Muscle layer of colon (tissue), 2 donors: ENCODE measurements around the gene NF2.
A peak's percentile ranks its signal among the peaks of the same experiment; 100 is the strongest.
"Not testable (repeated sequence)": the region's sequence is repeated elsewhere in the genome, so short reads cannot be mapped to it uniquely, and the experiment has no call there.

Source experiments
- H3K27ac ChIP-seq: one replicate; pipeline ENCODE4 v1.7.0; 2013; ENCODE audit warnings: low read depth, mild to moderate bottlenecking, low read length, moderate library complexity
- H3K27me3 ChIP-seq, 2 donors: one replicate each; pipeline ENCODE4 v1.7.0; 2013; ENCODE audit warnings: low read length in 2 of 2, mild to moderate bottlenecking in 2 of 2; ENCODE audit not compliant: insufficient read depth in 2 of 2, control insufficient read depth in 1 of 2
- H3K36me3 ChIP-seq: one replicate; pipeline ENCODE4 v1.7.0; 2013; ENCODE audit warnings: mild to moderate bottlenecking, low read length; ENCODE audit not compliant: insufficient read depth
- H3K4me1 ChIP-seq: one replicate; pipeline ENCODE4 v1.7.0; 2013; ENCODE audit warnings: mild to moderate bottlenecking, low read length; ENCODE audit not compliant: insufficient read depth
- H3K4me3 ChIP-seq, 2 donors: one replicate each; pipeline ENCODE4 v1.7.0; 2013; ENCODE audit warnings: low read length in 2 of 2, low read depth in 1 of 2, mild to moderate bottlenecking in 1 of 2, moderate library complexity in 1 of 2
- H3K9ac ChIP-seq: one replicate; pipeline ENCODE4 v1.7.0; 2013; ENCODE audit warnings: low read length
- H3K9me3 ChIP-seq: one replicate; pipeline ENCODE4 v1.7.0; 2013; ENCODE audit warnings: mild to moderate bottlenecking, low read length
- donor health status: abdominal sarcoma.
- donor health status: Adenocarcinoma of cecum.

NF2 gene

DNA sequence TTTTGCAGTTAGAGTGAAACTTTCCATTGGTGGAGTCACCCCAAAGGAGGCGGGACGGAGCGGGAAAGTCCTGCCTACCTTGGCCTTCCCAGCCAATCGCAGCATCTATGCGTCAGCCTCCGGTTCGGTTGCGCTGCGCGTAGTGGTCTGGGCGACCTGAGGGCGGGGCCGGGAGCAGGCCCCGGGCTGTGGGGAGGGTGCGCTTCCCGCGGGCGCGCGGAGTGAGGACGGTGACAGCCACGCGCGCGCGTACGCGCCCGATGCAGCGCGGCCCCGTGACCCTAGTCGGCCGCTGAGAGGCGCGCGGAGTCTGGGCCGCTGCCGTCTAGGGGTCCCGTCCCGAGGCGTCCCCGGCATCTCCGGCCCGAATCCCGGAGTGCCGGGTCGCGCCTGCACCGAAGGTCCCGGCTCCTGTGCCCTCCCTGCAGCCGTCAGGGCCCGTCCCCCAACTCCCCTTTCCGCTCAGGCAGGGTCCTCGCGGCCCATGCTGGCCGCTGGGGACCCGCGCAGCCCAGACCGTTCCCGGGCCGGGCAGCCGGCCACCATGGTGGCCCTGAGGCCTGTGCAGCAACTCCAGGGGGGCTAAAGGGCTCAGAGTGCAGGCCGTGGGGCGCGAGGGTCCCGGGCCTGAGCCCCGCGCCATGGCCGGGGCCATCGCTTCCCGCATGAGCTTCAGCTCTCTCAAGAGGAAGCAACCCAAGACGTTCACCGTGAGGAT is at the start of gene NF2:
Gene NF2, plus strand, starts transcription at position 276 of the 718 bp plus-strand sequence. Its CDS starts 366 bp downstream, at position 642.
- Histone ChIP-seq H3K9ac (peak within 1 kb of the TSS; percentile 94), H3K9me3 (no peaks in the 10 kb centered on the region), H3K27ac (peak within 1 kb of the TSS; percentile 96), H3K27me3 (no peaks in the 10 kb centered on the region), H3K4me3 (peak within 1 kb of the TSS; percentile 82 to 88), H3K36me3 (no peaks in the 10 kb centered on the region), H3K4me1 (peaks cover 18% of the 10 kb centered on the region)

DNA sequence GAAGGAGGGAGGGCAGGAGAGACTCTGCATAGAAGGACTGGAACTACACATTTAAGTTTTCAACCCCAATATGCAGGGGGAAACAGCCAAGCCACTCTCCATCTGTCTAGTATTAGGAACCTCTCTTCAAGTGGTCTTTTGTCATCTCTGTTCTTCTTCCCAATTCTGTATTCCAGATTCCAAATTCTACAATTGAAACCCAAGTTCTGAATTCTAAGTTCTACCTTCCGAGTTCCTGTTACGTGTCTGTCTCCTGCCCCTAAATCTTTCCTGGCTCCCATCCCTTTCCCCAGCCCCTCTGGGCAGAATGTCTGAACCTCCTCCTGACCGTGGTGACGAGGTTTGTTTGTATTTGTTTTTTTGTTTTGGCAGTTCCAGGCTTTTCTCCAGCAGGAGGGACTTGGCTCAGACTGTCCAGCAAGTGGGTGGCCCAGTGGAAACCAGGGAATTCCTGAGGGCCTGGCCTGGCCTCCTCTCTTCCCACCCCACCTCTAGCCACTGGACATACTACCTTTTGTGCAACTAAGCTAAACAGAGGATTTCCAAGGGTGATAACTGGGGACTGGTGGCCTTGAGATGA is 48.3 kb upstream of the NF2 start:
- no peaks in the 10 kb centered on the region for H3K27me3 ChIP-seq
- no peaks in the 10 kb centered on the region for H3K9me3 ChIP-seq
- H3K36me3 ChIP-seq: peaks cover 23% of the 10 kb centered on the region

DNA sequence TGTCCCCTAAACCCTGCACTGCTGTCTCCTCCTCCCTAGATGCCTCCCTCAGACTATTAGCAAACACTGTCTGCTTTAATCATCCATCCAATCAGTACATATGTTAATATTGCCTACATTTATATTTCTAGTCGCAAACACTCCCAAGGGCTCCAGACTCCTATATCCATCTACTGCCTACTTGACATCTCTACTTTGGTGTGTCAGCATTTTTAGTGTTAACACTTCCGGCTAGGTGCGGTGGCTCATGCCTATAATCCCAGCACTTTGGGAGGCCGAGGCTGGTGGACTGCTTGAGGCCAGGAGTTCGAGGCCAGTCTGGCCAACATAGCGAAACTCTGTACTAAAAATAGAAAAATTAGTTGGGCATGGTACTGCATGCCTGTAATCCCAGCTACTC is 44.4 kb upstream of the NF2 start:
- H3K9me3 ChIP-seq: no peaks in the 10 kb centered on the region
- no peak overlapping the region for H3K27ac ChIP-seq
- H3K4me3 ChIP-seq: no peak overlapping the region
- peaks cover 5% of the 10 kb centered on the region for H3K4me1 ChIP-seq
- H3K9ac ChIP-seq: no peak overlapping the region
- no peaks in the 10 kb centered on the region for H3K27me3 ChIP-seq
- peaks cover 38% of the 10 kb centered on the region for H3K36me3 ChIP-seq

More for the DNA sequence above, 48.3 kb upstream of the NF2 start:
- Histone ChIP-seq H3K4me3 (no peak overlapping the region), H3K27ac (no peak overlapping the region), H3K9ac (no peak overlapping the region), H3K4me1 (peaks cover 7% of the 10 kb centered on the region)

DNA sequence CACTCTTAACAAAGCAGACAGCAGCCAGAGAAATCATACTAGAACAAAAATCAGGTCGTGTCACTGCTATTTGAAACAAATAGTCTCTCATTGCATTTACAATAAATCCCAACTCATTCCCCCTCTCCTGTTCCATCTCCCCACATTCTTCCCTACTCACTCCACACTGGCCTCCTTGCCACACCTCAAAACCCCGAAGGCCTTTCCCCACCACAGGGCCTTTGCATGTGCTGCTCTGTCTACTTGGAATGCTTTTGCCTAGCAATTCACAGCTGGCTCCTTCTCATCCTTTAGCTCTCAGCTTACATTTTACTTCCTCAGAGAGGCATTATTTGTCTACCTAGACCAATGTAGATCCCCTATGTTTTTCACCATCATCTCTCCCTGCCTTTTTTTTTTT is 43.6 kb upstream of the NF2 start:
- H3K9me3 ChIP-seq: no peaks in the 10 kb centered on the region
- no peak overlapping the region for H3K27ac ChIP-seq
- peaks cover 38% of the 10 kb centered on the region for H3K36me3 ChIP-seq

DNA sequence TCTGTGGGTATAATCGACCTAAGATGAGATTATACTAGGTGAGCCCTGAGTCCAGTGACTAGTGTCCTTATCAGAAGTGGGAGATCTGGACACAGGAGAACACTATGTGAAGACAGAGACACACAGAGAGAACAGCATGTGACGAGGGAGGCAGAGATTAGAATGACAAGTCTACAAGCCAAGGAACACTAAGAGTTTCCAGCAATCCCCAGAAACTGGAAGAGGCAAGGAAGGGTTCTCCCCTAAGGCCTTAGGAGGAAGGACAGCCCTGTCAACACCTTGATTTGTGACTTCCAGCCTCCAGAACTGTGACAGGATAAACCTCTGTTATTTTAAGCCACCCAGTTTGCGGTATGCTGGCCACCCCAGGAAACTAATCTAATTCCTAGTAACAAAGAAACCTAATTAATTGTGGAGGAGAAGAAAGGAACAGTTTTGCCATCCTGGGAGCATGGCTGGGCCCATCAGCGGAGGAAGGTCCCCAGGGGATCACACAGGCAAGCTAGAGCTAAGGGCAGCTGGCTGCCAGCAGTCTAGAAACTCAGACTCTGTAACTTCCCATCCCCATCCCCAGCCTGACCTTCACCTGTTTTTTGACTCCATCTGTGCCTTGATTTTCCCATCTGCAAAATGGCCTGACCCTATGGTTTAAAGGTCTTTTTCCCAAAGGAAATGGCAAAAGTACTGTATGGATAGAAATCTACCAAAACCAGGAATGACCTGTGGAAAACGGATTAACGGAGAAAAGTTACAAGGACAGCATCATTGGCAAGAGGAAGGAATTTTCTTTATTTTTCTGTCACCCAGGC is 39.6 kb upstream of the NF2 start:
- Histone ChIP-seq H3K9ac (no peak overlapping the region), H3K27me3 (no peaks in the 10 kb centered on the region), H3K4me3 (no peak overlapping the region), H3K9me3 (no peaks in the 10 kb centered on the region), H3K36me3 (peaks cover 28% of the 10 kb centered on the region), H3K4me1 (no peaks in the 10 kb centered on the region), H3K27ac (no peak overlapping the region)

More for the DNA sequence above, 43.6 kb upstream of the NF2 start:
- Histone ChIP-seq H3K4me3 (no peak overlapping the region), H3K4me1 (no peaks in the 10 kb centered on the region), H3K9ac (no peak overlapping the region), H3K27me3 (no peaks in the 10 kb centered on the region)

DNA sequence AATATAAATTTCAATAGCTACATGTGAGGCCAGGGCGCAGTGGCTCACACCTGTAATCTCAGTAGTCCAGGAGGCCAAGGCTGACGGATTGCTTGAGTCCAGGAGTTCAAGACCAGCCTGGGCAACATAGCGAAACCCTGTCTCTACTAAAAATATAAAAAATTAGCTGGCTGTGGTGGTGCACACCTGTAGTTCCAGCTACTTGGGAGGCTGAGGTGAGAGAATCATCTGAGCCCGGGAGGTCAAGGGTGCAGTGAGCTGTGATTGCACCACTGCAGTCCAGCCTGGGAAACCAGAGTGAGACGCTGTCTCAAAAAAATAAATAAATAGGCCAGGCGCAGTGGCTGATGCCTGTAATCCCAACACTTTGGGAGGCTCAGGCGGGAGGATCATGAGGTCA is 36.9 kb upstream of the NF2 start:
- H3K27me3 ChIP-seq, H3K9me3 ChIP-seq, H3K4me1 ChIP-seq, H3K36me3 ChIP-seq, H3K4me3 ChIP-seq, H3K27ac ChIP-seq, H3K9ac ChIP-seq: not testable (repeated sequence)

DNA sequence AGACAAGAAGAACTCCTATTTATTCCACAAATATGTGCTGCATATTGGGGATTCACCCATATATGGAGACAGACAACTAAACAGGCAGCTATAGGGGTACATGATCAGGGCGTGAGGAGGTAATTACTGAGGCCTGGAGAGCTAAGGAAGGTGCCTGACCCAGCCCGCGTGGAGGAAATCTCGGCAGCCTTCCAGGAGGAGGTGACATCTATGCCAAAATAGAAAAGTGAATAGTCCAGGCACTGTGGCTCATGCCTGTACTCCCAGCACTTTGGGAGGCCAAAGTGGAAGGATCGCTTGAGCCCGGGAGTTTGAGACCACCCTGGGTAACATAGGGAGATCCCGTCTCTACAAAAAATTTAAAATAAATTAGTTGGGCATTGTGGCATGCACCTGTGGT is 36.1 kb upstream of the NF2 start:
- Histone ChIP-seq H3K9ac (no peak overlapping the region), H3K27me3 (no peaks in the 10 kb centered on the region), H3K27ac (no peak overlapping the region), H3K4me3 (no peak overlapping the region), H3K36me3 (peaks cover 4% of the 10 kb centered on the region), H3K4me1 (no peaks in the 10 kb centered on the region), H3K9me3 (no peaks in the 10 kb centered on the region)

DNA sequence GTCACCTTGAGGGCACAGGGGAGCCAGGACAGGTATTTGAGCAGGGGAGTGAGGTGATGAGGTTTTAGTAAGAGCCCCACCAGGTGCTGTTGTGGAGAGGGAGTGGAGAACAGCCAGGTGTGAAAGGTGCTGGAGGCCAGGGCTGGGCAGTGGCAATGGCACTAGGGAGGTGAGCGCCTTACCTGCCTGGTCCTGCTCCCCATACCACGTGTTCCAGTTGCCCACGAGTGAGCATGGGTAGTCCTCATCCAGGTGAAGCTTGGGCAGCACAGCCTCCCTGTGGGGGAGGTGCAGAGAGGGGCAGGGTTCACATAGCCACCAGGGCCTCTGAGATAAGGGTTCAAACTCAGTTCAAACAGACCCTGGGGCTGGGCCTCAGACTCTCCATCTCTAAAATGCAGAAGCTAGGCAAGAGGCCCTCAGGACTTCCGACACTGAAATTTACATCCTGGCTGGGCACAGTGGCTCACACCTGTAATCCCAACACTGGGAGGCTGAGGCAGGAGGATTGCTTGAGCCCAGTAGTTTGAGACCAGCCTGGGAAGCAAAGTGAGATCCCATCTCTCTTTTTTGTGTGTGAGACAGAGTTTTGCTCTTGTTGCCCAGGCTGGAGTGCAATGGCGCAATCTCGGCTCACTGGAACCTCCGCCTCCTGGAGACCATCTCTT is 34.3 kb upstream of the NF2 start:
- no peaks in the 10 kb centered on the region for H3K27me3 ChIP-seq
- no peaks in the 10 kb centered on the region for H3K9me3 ChIP-seq
- no peaks in the 10 kb centered on the region for H3K4me1 ChIP-seq
- H3K36me3 ChIP-seq: peaks cover 4% of the 10 kb centered on the region
- no peak overlapping the region for H3K9ac ChIP-seq
- H3K27ac ChIP-seq: no peak overlapping the region
- no peak overlapping the region for H3K4me3 ChIP-seq

DNA sequence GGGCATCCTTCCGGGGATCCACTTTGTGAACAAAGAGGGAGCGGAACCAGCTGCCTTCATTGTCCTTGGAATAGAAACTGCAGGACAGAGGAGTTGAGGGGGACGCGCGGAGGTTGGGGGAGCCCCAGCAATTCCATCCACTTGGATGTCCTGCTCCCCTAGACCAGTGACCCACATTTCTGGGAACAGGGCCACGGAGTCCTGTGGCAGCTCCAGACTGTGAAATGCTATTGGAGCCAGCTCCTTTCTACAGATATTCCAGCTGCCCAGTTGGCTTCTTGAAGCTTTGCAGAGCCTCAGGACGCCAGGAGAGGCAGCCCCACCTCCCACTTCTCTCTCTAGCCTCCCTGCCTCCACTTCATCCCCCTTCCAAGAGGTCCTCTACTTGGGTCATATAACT is 33.0 kb upstream of the NF2 start:
- no peak overlapping the region for H3K4me3 ChIP-seq
- no peak overlapping the region for H3K27ac ChIP-seq
- peaks cover 4% of the 10 kb centered on the region for H3K36me3 ChIP-seq
- no peaks in the 10 kb centered on the region for H3K4me1 ChIP-seq
- H3K27me3 ChIP-seq: no peaks in the 10 kb centered on the region
- H3K9me3 ChIP-seq: no peaks in the 10 kb centered on the region
- H3K9ac ChIP-seq: no peak overlapping the region

DNA sequence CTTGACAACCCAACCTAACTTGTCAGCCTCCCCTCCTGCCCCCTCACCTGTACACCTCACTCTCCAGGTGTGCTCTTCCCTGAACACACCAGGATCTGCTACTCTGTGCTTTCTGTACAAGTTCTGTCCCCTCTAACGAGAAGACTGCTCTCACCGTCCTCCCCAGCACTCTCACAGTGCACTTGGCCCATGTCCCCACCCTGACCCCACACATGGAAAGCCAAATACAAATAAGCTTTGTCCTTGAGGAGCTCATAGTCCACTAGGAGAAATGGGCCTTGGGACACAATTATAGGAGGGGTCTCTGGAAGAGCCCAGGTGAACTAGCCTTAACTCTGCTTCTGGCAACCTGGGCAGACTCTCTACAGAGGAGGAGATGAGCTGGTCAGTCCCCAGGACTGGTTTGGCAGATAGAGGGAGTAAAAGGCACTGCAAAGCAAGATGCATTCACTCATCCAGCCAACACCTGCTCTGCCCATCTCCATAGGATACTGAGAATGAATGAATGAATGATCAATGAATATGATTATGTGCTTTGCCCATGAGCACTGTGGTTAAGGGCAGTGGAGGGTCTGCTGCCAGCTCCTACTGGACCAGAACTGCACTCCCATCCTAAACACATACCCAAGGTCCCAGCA is 32.4 kb upstream of the NF2 start:
- Histone ChIP-seq H3K4me1 (no peaks in the 10 kb centered on the region), H3K36me3 (peaks cover 4% of the 10 kb centered on the region), H3K9ac (no peak overlapping the region), H3K27me3 (no peaks in the 10 kb centered on the region), H3K9me3 (no peaks in the 10 kb centered on the region), H3K4me3 (no peak overlapping the region), H3K27ac (no peak overlapping the region)
